Osteoblast (primary cell): ENCODE data around the gene MS4A15. TPM values are rescaled to one million over a fixed set of nuclear protein-coding genes. Genes with fewer than 3 reads are reported as not detected.

Experiments used
- DNase-seq: peaks from one replicate; pipeline ENCODE4 v3.0.0; 2011; ENCODE audit warnings: low spot score, mixed read lengths; ENCODE audit not compliant: insufficient read length; ENCODE audit errors: missing footprints
- H2AFZ ChIP-seq: 2 replicates; pipeline ENCODE4 v1.6.0; 2011; ENCODE audit warnings: mild to moderate bottlenecking, low read length
- H3K27ac ChIP-seq: 2 replicates; pipeline ENCODE4 v1.5.1; 2011; ENCODE audit warnings: mild to moderate bottlenecking, low read depth, low read length, moderate library complexity
- H3K27me3 ChIP-seq: 2 replicates; pipeline ENCODE4 v1.6.0; 2012; ENCODE audit warnings: mild to moderate bottlenecking, control low read depth, inconsistent platforms, low read length, moderate library complexity; ENCODE audit not compliant: insufficient read depth
- H3K36me3 ChIP-seq: 2 replicates; pipeline ENCODE4 v1.5.1; 2011; ENCODE audit warnings: mild to moderate bottlenecking, low read length, control low read depth, moderate library complexity; ENCODE audit not compliant: insufficient read depth
- H3K4me1 ChIP-seq: 2 replicates; pipeline ENCODE4 v1.5.1; 2011; ENCODE audit warnings: mild to moderate bottlenecking, low read length, control low read depth, moderate library complexity; ENCODE audit not compliant: insufficient read depth
- H3K4me2 ChIP-seq: 2 replicates; pipeline ENCODE4 v1.6.0; 2011; ENCODE audit warnings: mild to moderate bottlenecking, low read length; ENCODE audit not compliant: insufficient read depth
- H3K4me3 ChIP-seq: fragments of 200-600 bp; sonication (generic); 3 replicates; pipeline ENCODE4 v1.5.1; 2012; ENCODE audit warnings: mild to moderate bottlenecking, low read length, inconsistent platforms; ENCODE audit not compliant: insufficient read depth
- H3K79me2 ChIP-seq: 2 replicates; pipeline ENCODE4 v1.6.0; 2012; ENCODE audit warnings: mild to moderate bottlenecking, low read length, control low read depth, inconsistent platforms; ENCODE audit not compliant: insufficient read depth
- H3K9me3 ChIP-seq: 2 replicates; pipeline ENCODE4 v1.5.1; 2011; ENCODE audit warnings: low read depth, low read length, control low read depth
- H4K20me1 ChIP-seq: 2 replicates; pipeline ENCODE4 v1.6.0; 2012; ENCODE audit warnings: mild to moderate bottlenecking, low read length, control low read depth; ENCODE audit not compliant: insufficient read depth
- CTCF ChIP-seq: IDR thresholded peaks from 2 replicates; pipeline ENCODE4 v1.5.1; 2011; ENCODE audit warnings: mild to moderate bottlenecking, low read depth, low read length, moderate library complexity; ENCODE audit errors: extremely low read depth
- total RNA-seq: library from RNA; depleted of rRNA; stranded (reverse); fragments of >200 nt; gene quantifications from 2 replicates; pipeline ENCODE4 v1.2.3, GENCODE V29; 2012

MS4A15 gene
- total RNA-seq, 1 donor, result not detected

GRCh38 chr11:60744114-60744513 is 12.6 kb upstream of the MS4A15 start:
- H3K4me3 ChIP-seq, result no peak overlapping the region
- DNase-seq, result no peak
- no peaks in the 10 kb centered on the region for H3K79me2 ChIP-seq
- no peaks in the 10 kb centered on the region for H3K4me1 ChIP-seq
- no peaks in the 10 kb centered on the region for H3K36me3 ChIP-seq
- no peak for TF ChIP-seq CTCF
- H2AFZ ChIP-seq, result no peak overlapping the region
- no peak overlapping the region for H3K27ac ChIP-seq
- no peak overlapping the region for H3K4me2 ChIP-seq
- H3K27me3 ChIP-seq, result no peaks in the 10 kb centered on the region
- no peaks in the 10 kb centered on the region for H3K9me3 ChIP-seq
- no peaks in the 10 kb centered on the region for H4K20me1 ChIP-seq

GRCh38 chr11:60747359-60747873 is 9.3 kb upstream of the MS4A15 start:
- no peak for DNase-seq
- no peak overlapping the region for H3K4me3 ChIP-seq
- no peaks in the 10 kb centered on the region for H3K9me3 ChIP-seq
- H3K27me3 ChIP-seq, result no peaks in the 10 kb centered on the region
- no peaks in the 10 kb centered on the region for H4K20me1 ChIP-seq
- H3K79me2 ChIP-seq, result no peaks in the 10 kb centered on the region
- H3K36me3 ChIP-seq, result no peaks in the 10 kb centered on the region
- H3K4me2 ChIP-seq, result no peak overlapping the region
- no peaks in the 10 kb centered on the region for H3K4me1 ChIP-seq
- H3K27ac ChIP-seq, result no peak overlapping the region
- no peak overlapping the region for H2AFZ ChIP-seq
- TF ChIP-seq CTCF, result no peak

- H4K20me1 ChIP-seq, result no peaks in the 10 kb centered on the region
- no peaks in the 10 kb centered on the region for H3K36me3 ChIP-seq
- no peak overlapping the region for H3K27ac ChIP-seq
- no peak overlapping the region for H3K4me3 ChIP-seq
- no peaks in the 10 kb centered on the region for H3K79me2 ChIP-seq
- DNase-seq, result no peak
- H2AFZ ChIP-seq, result no peak overlapping the region
- H3K27me3 ChIP-seq, result no peaks in the 10 kb centered on the region
- no peak for TF ChIP-seq CTCF
- H3K4me2 ChIP-seq, result no peak overlapping the region
- H3K4me1 ChIP-seq, result no peaks in the 10 kb centered on the region
- H3K9me3 ChIP-seq, result no peaks in the 10 kb centered on the region
Observed at GRCh38 chr11:60748225-60748624, 8.4 kb upstream of the MS4A15 start.

- Histone ChIP-seq H3K4me3 (no peak overlapping the region), H3K27ac (no peak overlapping the region), H2AFZ (no peak overlapping the region), H4K20me1 (no peaks in the 10 kb centered on the region), H3K4me1 (no peaks in the 10 kb centered on the region), H3K9me3 (no peaks in the 10 kb centered on the region), H3K36me3 (no peaks in the 10 kb centered on the region), H3K79me2 (no peaks in the 10 kb centered on the region), H3K4me2 (no peak overlapping the region), H3K27me3 (no peaks in the 10 kb centered on the region)
- TF ChIP-seq CTCF, result no peak
- DNase-seq, result no peak
Observed at GRCh38 chr11:60748821-60749220, 7.8 kb upstream of the MS4A15 start.
